HepG2 (cell line): Measurements from ENCODE around the gene FBXO9. TPM values are rescaled to one million over a fixed set of nuclear protein-coding genes. Genes with fewer than 3 reads are reported as not detected.
A peak's percentile ranks its signal among the peaks of the same experiment; 100 is the strongest.

Experiments used
- ATF3 ChIP-seq: sonication (generic); formaldehyde crosslinking; IDR thresholded peaks from 2 replicates; pipeline ENCODE4 v1.4.0; 2020; ENCODE audit warnings: missing genetic modification reagents
- ATRX ChIP-seq: sonication (generic); formaldehyde crosslinking; IDR thresholded peaks from 2 replicates; pipeline ENCODE4 v1.4.0; 2020; ENCODE audit warnings: missing genetic modification reagents, borderline replicate concordance
- CENPBD1 ChIP-seq: sonication (generic); formaldehyde crosslinking; IDR thresholded peaks from 2 replicates; pipeline ENCODE4 v1.8.0; 2022; ENCODE audit warnings: missing genetic modification reagents, low read depth, mild to moderate bottlenecking, borderline replicate concordance
- DBP ChIP-seq: sonication (generic); formaldehyde crosslinking; IDR thresholded peaks from 2 replicates; pipeline ENCODE4 v1.4.0; 2020; ENCODE audit warnings: missing genetic modification reagents; ENCODE audit errors: not compliant biosample characterization
- EP300 ChIP-seq, 3 experiments: sonication (generic) in 1 of 3; formaldehyde crosslinking in 1 of 3; IDR thresholded peaks; 2 replicates each; pipeline versions ENCODE4 v1.5.1 to v1.6.1; 2011 to 2020; ENCODE audit warnings: low read depth in 2 of 3, low read length in 2 of 3, borderline replicate concordance in 1 of 3, improper control_type of control experiment in 1 of 3, mild to moderate bottlenecking in 1 of 3, missing genetic modification reagents in 1 of 3, moderate library complexity in 1 of 3
- IKZF4 ChIP-seq: sonication (generic); formaldehyde crosslinking; IDR thresholded peaks from 2 replicates; pipeline ENCODE4 v1.5.1; 2020; ENCODE audit warnings: borderline replicate concordance, mild to moderate bottlenecking, low read depth, missing genetic modification reagents; ENCODE audit errors: not compliant biosample characterization
- MAFG ChIP-seq: sonication (generic); formaldehyde crosslinking; IDR thresholded peaks from 2 replicates; pipeline ENCODE4 v1.5.1; 2020; ENCODE audit warnings: mild to moderate bottlenecking, missing genetic modification reagents
- RFX5 ChIP-seq: IDR thresholded peaks from 2 replicates; pipeline ENCODE4 v1.6.1; 2011; ENCODE audit warnings: low read depth, low read length, improper control_type of control experiment
- RXRB ChIP-seq: IDR thresholded peaks from 2 replicates; pipeline ENCODE4 v1.6.1; 2016; ENCODE audit warnings: borderline replicate concordance, missing genetic modification reagents, missing compliant biosample characterization
- SSRP1 ChIP-seq: IDR thresholded peaks from 2 replicates; pipeline ENCODE4 v1.6.1; 2016; ENCODE audit warnings: control low read depth
- TBP ChIP-seq: sonication (generic); formaldehyde crosslinking; IDR thresholded peaks from 2 replicates; pipeline ENCODE4 v1.5.0; 2020; ENCODE audit warnings: missing genetic modification reagents
- ZBTB21 ChIP-seq: sonication (generic); formaldehyde crosslinking; IDR thresholded peaks from 2 replicates; pipeline ENCODE4 v1.4.0; 2020; ENCODE audit warnings: missing genetic modification reagents
- ZMYM2 ChIP-seq: sonication (generic); formaldehyde crosslinking; IDR thresholded peaks from 2 replicates; pipeline ENCODE4 v1.8.0; 2022; ENCODE audit warnings: mild to moderate bottlenecking, missing genetic modification reagents
- ZNF253 ChIP-seq: sonication (generic); formaldehyde crosslinking; IDR thresholded peaks from 2 replicates; pipeline ENCODE4 v1.8.0; 2022; ENCODE audit warnings: mild to moderate bottlenecking, missing genetic modification reagents, borderline replicate concordance
- ZNF263 ChIP-seq: sonication (generic); formaldehyde crosslinking; IDR thresholded peaks from 2 replicates; pipeline ENCODE4 v1.4.0; 2020; ENCODE audit warnings: missing genetic modification reagents
- ZNF513 ChIP-seq: sonication (generic); formaldehyde crosslinking; conservative IDR thresholded peaks from 2 replicates; pipeline ENCODE4 v1.5.0; 2020; ENCODE audit warnings: missing genetic modification reagents
- ZNF562 ChIP-seq: sonication (generic); formaldehyde crosslinking; IDR thresholded peaks from 2 replicates; pipeline ENCODE4 v1.8.0; 2022; ENCODE audit warnings: missing genetic modification reagents, borderline replicate concordance
- ZNF629 ChIP-seq: sonication (generic); formaldehyde crosslinking; conservative IDR thresholded peaks from 2 replicates; pipeline ENCODE4 v1.5.0; 2020; ENCODE audit warnings: missing genetic modification reagents
- ZNF691 ChIP-seq: sonication (generic); formaldehyde crosslinking; IDR thresholded peaks from 2 replicates; pipeline ENCODE4 v1.4.0; 2020; ENCODE audit warnings: missing genetic modification reagents, low read depth, mild to moderate bottlenecking, borderline replicate concordance
- ZNF768 ChIP-seq: sonication (generic); formaldehyde crosslinking; IDR thresholded peaks from 2 replicates; pipeline ENCODE4 v1.4.0; 2020; ENCODE audit warnings: missing genetic modification reagents
- ZNF776 ChIP-seq: sonication (generic); formaldehyde crosslinking; IDR thresholded peaks from 2 replicates; pipeline ENCODE4 v1.4.0; 2020; ENCODE audit warnings: mild to moderate bottlenecking, missing genetic modification reagents
- ZNF878 ChIP-seq: sonication (generic); formaldehyde crosslinking; IDR thresholded peaks from 2 replicates; pipeline ENCODE4 v1.8.1; 2023; ENCODE audit warnings: mild to moderate bottlenecking, missing genetic modification reagents, moderate library complexity
- ZSCAN5A ChIP-seq: sonication (generic); formaldehyde crosslinking; IDR thresholded peaks from 2 replicates; pipeline ENCODE4 v1.8.0; 2022; ENCODE audit warnings: mild to moderate bottlenecking, missing genetic modification reagents, borderline replicate concordance
- polyA plus RNA-seq, 8 experiments: library from polyadenylated mRNA; depleted of rRNA in 3 of 8; stranded (reverse) in 7 of 8; unstranded in 1 of 8; fragments of >200 nt; fragmentation: Illumina TruSeq in 4 of 8; extraction: Trizol in 4 of 8; gene quantifications; 2 replicates each; pipeline versions ENCODE4 v1.2.1 to v1.2.3, GENCODE V29; 2011 to 2016; ENCODE audit warnings: low read depth in 4 of 8, missing spikeins in 1 of 8, mixed read lengths in 1 of 8; ENCODE audit not compliant: insufficient read depth in 1 of 8
- total RNA-seq, 5 experiments: library from RNA; depleted of rRNA; stranded (reverse); fragments of >200 nt; fragmentation: Illumina TruSeq; extraction: Trizol; gene quantifications; 2 replicates each; pipeline ENCODE4 v1.2.3, GENCODE V29; 2016; ENCODE audit warnings: low read depth in 1 of 5

FBXO9 gene
- total and polyA plus RNA-seq, 2 of the 13 experiments (the other 11 are each of a cell fraction or from before 2014, with no cell fraction given), result 64.3 to 98.4 TPM

- TF ChIP-seq ZNF253 (CRISPR knock-in tag) (no peak), RXRB (CRISPR knock-in tag) (no peak), ZBTB21 (CRISPR knock-in tag) (no peak), ZNF513 (CRISPR knock-in tag) (no peak), SSRP1 (CRISPR knock-in tag) (peak; percentile 33; the same call in 1 of the 2 replicates), ZNF878 (CRISPR knock-in tag) (peak; percentile 63; the same call in 1 of the 2 replicates), ZNF263 (no peak), MAFG (CRISPR knock-in tag) (no peak), CENPBD1 (CRISPR knock-in tag) (peak; percentile 58; the same call in 1 of the 2 replicates), ZNF776 (CRISPR knock-in tag) (peak; percentile 49; the same call in 1 of the 2 replicates), DBP (CRISPR knock-in tag) (no peak), ZNF691 (peak; percentile 16; the same call in 1 of the 2 replicates), RFX5 (no peak), TBP (CRISPR knock-in tag) (no peak), ZNF768 (CRISPR knock-in tag) (peak; percentile 38; the same call in 1 of the 2 replicates), IKZF4 (peak; percentile 70), ATRX (CRISPR knock-in tag) (no peak), EP300 (IDR thresholded peaks at IDR 0.05; ENCODE audit: low read depth in 2 of 2, low read length in 2 of 2) (no peak), EP300 (CRISPR knock-in tag; IDR thresholded peaks at IDR 0.05; ENCODE audit: borderline replicate concordance) (no peak), ATF3 (no peak; the same call in 1 of the 2 replicates), ZNF629 (0 out of 2 replicates have a peak, but pooled peaks have one; percentile 60), ZNF562 (0 out of 2 replicates have a peak, but pooled peaks have one; percentile 39), ZSCAN5A (CRISPR knock-in tag) (peak; percentile 83), ZMYM2 (CRISPR knock-in tag) (peak; percentile 88)
Measured at GRCh38 chr6:53065266-53066076, at the start of gene FBXO9 (continued).
